Activated CD4-positive, alpha-beta T cell treated with anti-CD3 and anti-CD28 coated beads, Interleukin-2, amount 10 ng/mL, durations not matched to agents 24 days and 14 days (primary cell): ENCODE data around the gene RAD54L. TPM values are rescaled to one million over a fixed set of nuclear protein-coding genes. Genes with fewer than 3 reads are reported as not detected.

ENCODE experiments used
- DNase-seq: peaks from one replicate; pipeline ENCODE4 v3.0.0; 2022
- H3K27ac Mint-ChIP-seq: one replicate; pipeline ENCODE4 v1.8.0; 2022; ENCODE audit warnings: mild to moderate bottlenecking, mixed read lengths
- H3K27me3 Mint-ChIP-seq: one replicate; pipeline ENCODE4 v1.8.0; 2022; ENCODE audit warnings: mixed read lengths
- H3K36me3 Mint-ChIP-seq: one replicate; pipeline ENCODE4 v1.8.0; 2022; ENCODE audit warnings: low read depth, mild to moderate bottlenecking, mixed read lengths
- H3K4me1 Mint-ChIP-seq: one replicate; pipeline ENCODE4 v1.8.0; 2021; ENCODE audit warnings: mixed read lengths
- H3K4me3 Mint-ChIP-seq: one replicate; pipeline ENCODE4 v1.8.0; 2022; ENCODE audit warnings: mild to moderate bottlenecking, moderate library complexity, mixed read lengths
- H3K9me3 Mint-ChIP-seq: one replicate; pipeline ENCODE4 v1.8.0; 2021; ENCODE audit warnings: mixed read lengths
- intact Hi-C: fragments of 100-400 bp; cut with micrococcal nuclease; formaldehyde crosslinking; loops from one replicate; pipeline ENCODE4 v1.15.1; 2023
- total RNA-seq: library from RNA; stranded (reverse); gene quantifications from 2 replicates; pipeline ENCODE4 v1.2.3, GENCODE V29; 2022

Gene RAD54L
- total RNA-seq, 1 donor from 2014 or later = 55.5 TPM

DNA sequence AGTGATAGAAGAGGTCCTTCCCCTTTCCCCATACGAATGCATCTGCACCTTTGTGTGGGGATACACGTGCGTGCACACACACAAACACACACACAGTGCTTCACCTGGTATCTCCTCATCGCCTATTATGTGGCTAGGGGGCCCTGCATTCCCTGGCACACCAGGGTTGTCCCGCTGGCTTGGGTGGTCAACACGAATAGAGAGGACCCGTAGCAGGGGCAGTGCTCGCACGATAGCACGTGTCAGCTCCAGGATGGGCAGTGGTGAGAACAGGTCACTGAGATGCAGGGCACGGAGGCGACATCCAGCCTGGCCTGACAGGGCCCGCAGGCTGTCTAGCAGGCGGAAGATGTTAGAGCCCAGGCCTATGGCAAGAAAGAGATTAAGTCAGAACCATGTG, 33.5 kb downstream of the RAD54L start:
- H3K27me3 Mint-ChIP-seq = no peaks in the 10 kb centered on the region
- no peak for DNase-seq
- intact Hi-C loops = no loop called here
- H3K27ac Mint-ChIP-seq = no peak overlapping the region
- no peak overlapping the region for H3K4me3 Mint-ChIP-seq
- no peaks in the 10 kb centered on the region for H3K9me3 Mint-ChIP-seq
- peaks cover 55% of the 10 kb centered on the region for H3K36me3 Mint-ChIP-seq
- H3K4me1 Mint-ChIP-seq = peaks cover 8% of the 10 kb centered on the region

DNA sequence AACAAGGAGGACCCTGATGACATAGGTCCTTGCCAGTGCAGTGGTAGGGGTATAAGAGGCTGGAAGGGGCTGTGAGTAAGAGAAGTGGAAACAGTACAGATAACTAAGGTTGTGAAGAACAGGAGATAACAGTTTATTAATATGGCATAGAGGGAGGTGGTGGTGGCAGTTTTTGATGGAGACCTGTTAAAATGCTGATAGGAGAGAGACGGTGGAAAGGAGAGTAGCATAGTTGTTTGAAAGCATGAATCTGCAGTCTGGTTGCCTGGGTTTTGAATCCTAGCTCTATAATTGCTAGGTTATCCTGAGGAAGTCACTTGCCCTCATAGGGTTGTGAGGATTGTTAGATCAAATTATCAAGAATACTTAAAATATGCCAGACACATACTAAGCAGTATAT, 36.5 kb downstream of the RAD54L start:
- DNase-seq = no peak
- Mint-ChIP-seq H3K4me1 (peaks cover 21% of the 10 kb centered on the region), H3K36me3 (peaks cover 54% of the 10 kb centered on the region), H3K27me3 (no peaks in the 10 kb centered on the region), H3K4me3 (no peak overlapping the region), H3K9me3 (no peaks in the 10 kb centered on the region), H3K27ac (no peak overlapping the region)
- intact Hi-C loops = no loop called here

DNA sequence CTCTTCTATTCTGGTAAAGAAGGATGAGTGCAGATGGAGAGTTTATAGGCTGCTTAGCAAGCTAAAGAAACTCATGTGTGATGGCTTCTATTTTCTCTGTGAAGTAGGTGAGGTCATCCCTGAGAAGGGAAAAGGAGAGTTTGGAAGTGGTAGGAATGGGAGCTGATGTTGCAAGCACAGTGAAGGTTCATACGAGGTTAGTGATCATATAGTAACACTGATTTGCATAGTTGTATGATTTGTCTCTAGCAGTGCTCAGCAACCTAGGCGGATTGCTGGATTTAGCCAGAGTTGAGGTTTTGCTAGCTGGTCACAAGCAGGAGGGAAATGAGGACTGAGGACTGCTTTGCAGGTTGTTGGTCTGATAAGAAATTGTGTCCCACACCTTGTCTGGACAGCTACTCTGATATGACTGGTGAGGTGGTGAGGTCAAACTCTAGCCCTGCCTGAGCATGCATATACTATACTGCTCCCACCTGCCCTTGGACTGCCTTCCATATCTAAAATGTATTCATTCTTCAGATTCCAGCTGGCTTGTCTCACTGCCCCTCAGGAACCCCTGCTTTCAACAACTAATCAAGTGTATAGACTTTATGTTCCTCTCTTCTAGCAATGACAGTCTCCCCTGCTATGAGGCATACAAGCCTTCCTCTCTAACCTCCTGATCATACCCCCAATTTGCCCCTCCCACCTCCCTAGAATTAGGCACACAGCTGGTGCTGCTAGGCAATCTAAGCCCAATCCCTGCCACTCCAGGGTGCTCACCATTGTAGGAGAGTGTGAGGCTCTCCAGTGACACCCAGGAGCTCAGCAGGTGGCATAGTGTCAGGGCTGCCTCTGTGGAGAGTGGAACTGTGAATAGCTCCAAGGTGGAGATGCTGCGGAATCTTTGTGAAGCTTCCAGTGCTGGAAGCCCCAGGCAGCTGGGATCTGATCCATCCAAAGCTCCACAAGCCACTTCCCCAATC, 37.3 kb downstream of the RAD54L start:
- intact Hi-C loops = loop anchor here (5.0 kb wide), 1 partner anchor 57 kb away; the partner anchor contains the start of gene NSUN4
- H3K27ac Mint-ChIP-seq = peak overlapping the region; percentile 71

DNA sequence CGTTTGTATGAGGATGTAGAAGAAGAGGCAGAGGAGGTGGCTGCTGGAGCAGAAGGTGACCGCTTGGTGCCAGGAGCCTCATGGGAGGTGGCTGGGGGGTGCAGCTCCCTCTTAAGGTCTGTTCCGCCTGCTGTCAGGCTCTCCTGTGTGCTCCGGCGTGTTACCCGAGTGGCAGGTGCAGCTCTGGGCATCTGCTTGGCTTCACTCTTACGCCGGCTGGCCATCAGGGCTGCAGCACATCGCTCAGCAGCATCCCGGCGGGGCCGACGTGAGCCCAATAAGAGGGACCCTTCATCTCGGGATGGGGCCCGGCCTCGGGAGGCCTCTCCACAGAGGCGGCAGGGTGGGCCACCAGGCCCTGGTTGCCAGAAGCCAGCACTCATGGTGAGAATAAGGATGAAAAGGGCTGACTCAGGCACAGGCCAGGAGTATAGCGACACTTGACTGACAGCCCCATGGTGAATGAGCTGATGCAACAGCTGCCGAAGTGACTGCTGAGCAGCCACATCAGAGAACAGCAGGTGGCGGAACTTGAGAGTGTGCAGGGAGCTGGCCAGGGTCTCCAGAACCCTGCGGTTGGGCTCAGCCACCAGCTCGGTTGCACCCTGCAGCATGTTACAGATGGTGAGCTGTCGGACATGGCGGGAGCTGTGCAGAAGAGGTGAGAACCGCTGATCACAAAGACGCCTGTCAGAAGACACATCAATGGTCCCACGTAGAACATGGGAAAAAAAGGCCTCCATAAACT, 38.3 kb downstream of the RAD54L start:
- intact Hi-C loops = loop anchor here (5.0 kb wide), 1 partner anchor 56 kb away; the partner anchor contains the start of gene NSUN4
- H3K4me1 Mint-ChIP-seq = peaks cover 21% of the 10 kb centered on the region
- peak; percentile 81 for DNase-seq

More for the DNA sequence above, 37.3 kb downstream of the RAD54L start:
- no peaks in the 10 kb centered on the region for H3K9me3 Mint-ChIP-seq
- H3K27me3 Mint-ChIP-seq = no peaks in the 10 kb centered on the region
- DNase-seq = no peak
- peaks cover 21% of the 10 kb centered on the region for H3K4me1 Mint-ChIP-seq
- H3K36me3 Mint-ChIP-seq = peaks cover 56% of the 10 kb centered on the region
- no peak overlapping the region for H3K4me3 Mint-ChIP-seq

DNA sequence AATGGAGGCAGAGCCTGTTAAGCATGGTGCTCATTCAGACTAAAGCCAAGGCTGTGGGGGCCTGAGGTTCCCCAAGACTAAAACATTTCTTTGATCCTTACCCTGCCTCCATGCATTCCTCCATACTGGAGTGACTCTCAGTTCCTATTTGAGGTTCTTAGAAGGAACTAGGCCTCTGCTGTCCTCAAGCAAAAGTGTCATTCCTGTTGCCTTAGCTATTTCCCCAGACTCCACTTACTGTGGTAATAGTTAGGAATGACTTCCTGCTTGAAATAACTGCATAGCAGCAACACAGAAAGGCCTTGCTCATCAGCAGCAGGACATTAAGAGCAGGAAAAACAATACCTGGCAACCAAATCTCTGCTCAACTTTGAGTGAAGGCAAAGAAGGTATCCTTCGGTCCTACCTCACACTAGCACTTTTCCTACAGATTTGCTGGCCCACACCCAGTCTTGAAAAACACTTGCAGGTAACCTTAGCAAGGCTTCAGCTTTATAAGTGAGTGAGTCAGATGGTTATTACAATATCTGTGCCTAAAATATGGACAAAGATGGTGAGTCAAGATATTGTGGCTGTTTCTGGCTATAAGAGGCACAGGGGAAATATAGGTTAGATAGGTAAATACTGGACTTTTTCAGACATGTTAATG, 41.0 kb downstream of the RAD54L start:
- DNase-seq = no peak
- Mint-ChIP-seq H3K4me3 (no peak overlapping the region), H3K27ac (peak overlapping the region; percentile 29), H3K4me1 (peaks cover 21% of the 10 kb centered on the region), H3K9me3 (no peaks in the 10 kb centered on the region), H3K27me3 (no peaks in the 10 kb centered on the region), H3K36me3 (peaks cover 41% of the 10 kb centered on the region)
- intact Hi-C loops = loop anchor here (5.0 kb wide), 1 partner anchor 54 kb away; the partner anchor contains the start of gene NSUN4

More for the DNA sequence above, 38.3 kb downstream of the RAD54L start:
- H3K27me3 Mint-ChIP-seq = no peaks in the 10 kb centered on the region
- H3K27ac Mint-ChIP-seq = peak overlapping the region; percentile 74
- peaks cover 53% of the 10 kb centered on the region for H3K36me3 Mint-ChIP-seq
- no peak overlapping the region for H3K4me3 Mint-ChIP-seq
- no peaks in the 10 kb centered on the region for H3K9me3 Mint-ChIP-seq

DNA sequence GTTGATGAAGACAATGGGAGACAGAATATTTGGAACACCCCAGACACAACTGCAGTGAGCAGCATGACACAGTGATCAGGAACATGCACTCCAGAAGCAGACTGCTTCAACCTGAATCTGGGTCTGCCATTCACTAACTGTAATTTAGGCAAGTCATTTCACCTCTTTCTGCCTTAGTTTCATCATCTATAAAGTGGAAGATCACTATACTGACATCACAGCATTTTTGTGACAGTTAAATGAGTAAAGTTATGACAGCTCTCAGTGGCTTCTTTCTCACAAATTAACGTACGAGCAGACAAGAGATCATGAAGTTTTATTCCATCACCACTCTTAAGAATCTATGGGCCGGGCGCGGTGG, 41.6 kb downstream of the RAD54L start:
- no peaks in the 10 kb centered on the region for H3K27me3 Mint-ChIP-seq
- DNase-seq = no peak
- intact Hi-C loops = loop anchor here (5.0 kb wide), 1 partner anchor 53 kb away; the partner anchor contains the start of gene NSUN4
- H3K4me3 Mint-ChIP-seq = no peak overlapping the region
- peak overlapping the region; percentile 3 for H3K27ac Mint-ChIP-seq
- H3K4me1 Mint-ChIP-seq = peaks cover 21% of the 10 kb centered on the region
- no peaks in the 10 kb centered on the region for H3K9me3 Mint-ChIP-seq
- H3K36me3 Mint-ChIP-seq = peaks cover 40% of the 10 kb centered on the region

DNA sequence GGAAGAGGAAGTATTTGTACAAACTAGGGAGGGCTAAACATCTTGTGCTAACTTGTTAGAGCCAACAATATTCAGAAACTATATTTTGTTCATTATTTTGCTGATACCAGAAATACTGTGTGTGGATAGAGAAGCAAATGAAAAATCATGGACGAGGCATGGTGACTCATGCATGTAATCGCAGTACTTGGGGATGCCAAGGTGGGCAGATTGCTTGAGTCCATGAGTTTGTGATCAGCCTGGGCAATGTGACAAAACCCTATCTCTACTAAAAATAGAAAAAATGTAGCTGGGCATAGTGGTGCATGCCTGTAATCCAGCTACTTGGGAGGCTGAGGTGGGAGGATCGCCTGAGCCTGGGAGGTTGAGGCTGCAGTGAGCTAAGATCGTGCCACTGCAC, 42.4 kb downstream of the RAD54L start:
- Mint-ChIP-seq H3K4me1 (peaks cover 17% of the 10 kb centered on the region), H3K27ac (no peak overlapping the region), H3K36me3 (peaks cover 36% of the 10 kb centered on the region), H3K27me3 (no peaks in the 10 kb centered on the region), H3K4me3 (no peak overlapping the region), H3K9me3 (no peaks in the 10 kb centered on the region)
- no peak for DNase-seq
- intact Hi-C loops = loop anchor here (5.0 kb wide), 1 partner anchor 52 kb away; the partner anchor contains the start of gene NSUN4

DNA sequence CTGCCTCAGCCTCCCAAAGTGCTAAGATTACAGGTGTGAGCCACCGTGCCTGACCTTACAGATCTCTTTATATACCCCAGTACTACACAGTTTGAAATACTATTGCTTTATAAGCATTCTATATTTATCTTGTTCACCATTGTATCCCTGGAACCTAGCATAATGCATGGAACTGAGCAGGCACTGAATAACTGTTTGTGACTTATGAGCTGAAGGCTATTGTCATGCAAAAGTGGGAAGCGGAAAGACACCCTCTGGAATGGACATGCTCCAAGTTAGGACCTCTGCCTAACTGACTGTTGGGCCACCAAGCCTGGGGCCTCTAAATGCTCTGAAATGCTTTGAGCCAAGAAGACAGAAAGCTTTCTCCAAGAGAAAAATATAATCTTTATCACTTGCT, 47.7 kb downstream of the RAD54L start:
- intact Hi-C loops = no loop called here
- no peaks in the 10 kb centered on the region for H3K9me3 Mint-ChIP-seq
- DNase-seq = no peak
- peaks cover 8% of the 10 kb centered on the region for H3K4me1 Mint-ChIP-seq
- H3K36me3 Mint-ChIP-seq = peaks cover 46% of the 10 kb centered on the region
- H3K4me3 Mint-ChIP-seq = no peak overlapping the region
- H3K27me3 Mint-ChIP-seq = no peaks in the 10 kb centered on the region
- no peak overlapping the region for H3K27ac Mint-ChIP-seq

DNA sequence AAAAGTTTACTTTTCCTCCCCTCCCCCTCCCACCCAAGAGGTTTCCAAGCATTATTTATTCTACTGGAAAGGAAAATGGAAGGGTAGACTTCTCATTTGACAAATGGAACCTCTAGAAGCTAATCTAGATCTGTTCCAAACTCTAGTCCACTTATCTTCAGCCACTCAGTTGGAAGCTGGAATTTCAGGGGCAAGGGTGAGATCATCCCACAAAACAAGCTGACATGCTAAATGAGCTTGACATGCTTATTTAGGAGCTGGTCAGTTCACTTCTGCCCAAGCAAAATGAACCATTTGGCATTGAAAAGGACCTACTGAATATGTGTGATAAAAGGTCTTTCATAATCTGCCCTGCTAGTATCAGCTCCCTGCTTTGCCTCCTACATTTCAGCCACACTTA, 50.8 kb downstream of the RAD54L start:
- Mint-ChIP-seq H3K4me3 (no peak overlapping the region), H3K27me3 (no peaks in the 10 kb centered on the region), H3K27ac (no peak overlapping the region), H3K4me1 (peaks cover 21% of the 10 kb centered on the region), H3K36me3 (peaks cover 46% of the 10 kb centered on the region), H3K9me3 (no peaks in the 10 kb centered on the region)
- intact Hi-C loops = no loop called here
- no peak for DNase-seq

DNA sequence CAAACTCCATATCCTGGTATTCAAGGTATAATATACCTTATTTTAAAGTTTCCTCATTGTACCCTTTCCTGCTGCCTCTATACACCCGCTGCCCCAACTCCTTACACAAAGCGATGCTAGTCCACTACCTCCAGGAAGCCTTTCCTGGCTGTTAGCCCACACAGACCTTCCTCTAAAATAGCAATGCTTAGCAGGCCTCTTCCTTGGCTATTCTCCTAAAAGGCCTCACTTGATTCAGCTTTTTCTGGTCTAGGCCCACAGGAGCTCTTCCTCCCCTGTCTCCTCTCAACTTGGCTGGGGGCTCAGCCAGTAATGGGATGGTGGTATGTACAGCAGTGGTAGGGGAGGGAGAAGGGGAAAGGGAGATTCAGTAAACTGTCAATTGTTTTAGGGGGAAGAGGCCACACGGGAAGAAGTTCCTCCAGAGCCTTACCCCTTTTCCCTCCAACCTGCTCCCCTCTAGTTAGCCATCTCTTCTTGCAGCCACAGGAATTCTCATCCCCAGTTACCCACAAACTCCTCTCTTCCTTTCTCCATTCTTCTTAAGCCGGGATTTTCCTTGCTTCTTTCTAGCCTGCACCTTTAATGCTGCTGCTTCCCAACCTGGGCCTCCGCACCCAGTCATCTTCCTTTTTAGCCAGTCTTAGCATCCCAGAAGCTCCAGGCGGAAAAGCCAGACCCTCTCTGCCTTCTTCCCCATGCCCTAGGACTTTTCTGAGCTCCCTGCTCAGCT, 53.3 kb downstream of the RAD54L start:
- Mint-ChIP-seq H3K27me3 (no peaks in the 10 kb centered on the region), H3K4me3 (peak overlapping the region; percentile 99), H3K9me3 (no peaks in the 10 kb centered on the region), H3K36me3 (peaks cover 45% of the 10 kb centered on the region), H3K27ac (peak overlapping the region; percentile 98), H3K4me1 (peaks cover 27% of the 10 kb centered on the region)
- intact Hi-C loops = no loop called here
- peak; percentile 62 for DNase-seq

DNA sequence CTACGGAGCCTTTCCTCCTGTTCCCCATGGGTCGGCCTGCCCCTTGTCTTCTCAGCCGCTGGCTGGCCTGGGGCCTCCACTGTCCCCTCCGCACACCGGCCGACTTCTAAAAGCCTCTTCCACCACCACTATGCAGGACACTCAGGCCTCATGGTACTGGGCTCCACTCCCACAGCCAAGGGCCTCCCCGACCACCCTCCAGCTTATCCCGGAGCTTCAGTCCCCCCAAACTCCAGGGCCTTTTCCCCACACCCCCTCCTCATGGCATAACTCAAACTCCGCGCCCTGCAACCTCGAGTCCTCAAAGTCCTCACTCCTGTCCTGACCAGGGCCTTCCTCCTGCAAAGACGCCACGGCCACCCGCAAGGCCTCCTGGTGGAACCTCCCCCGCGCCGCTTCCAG, 53.8 kb downstream of the RAD54L start:
- Mint-ChIP-seq H3K27me3 (no peaks in the 10 kb centered on the region), H3K4me1 (peaks cover 29% of the 10 kb centered on the region), H3K9me3 (no peaks in the 10 kb centered on the region), H3K36me3 (peaks cover 43% of the 10 kb centered on the region), H3K27ac (peak overlapping the region; percentile 98), H3K4me3 (peak overlapping the region; percentile 99)
- no peak for DNase-seq
- intact Hi-C loops = no loop called here

DNA sequence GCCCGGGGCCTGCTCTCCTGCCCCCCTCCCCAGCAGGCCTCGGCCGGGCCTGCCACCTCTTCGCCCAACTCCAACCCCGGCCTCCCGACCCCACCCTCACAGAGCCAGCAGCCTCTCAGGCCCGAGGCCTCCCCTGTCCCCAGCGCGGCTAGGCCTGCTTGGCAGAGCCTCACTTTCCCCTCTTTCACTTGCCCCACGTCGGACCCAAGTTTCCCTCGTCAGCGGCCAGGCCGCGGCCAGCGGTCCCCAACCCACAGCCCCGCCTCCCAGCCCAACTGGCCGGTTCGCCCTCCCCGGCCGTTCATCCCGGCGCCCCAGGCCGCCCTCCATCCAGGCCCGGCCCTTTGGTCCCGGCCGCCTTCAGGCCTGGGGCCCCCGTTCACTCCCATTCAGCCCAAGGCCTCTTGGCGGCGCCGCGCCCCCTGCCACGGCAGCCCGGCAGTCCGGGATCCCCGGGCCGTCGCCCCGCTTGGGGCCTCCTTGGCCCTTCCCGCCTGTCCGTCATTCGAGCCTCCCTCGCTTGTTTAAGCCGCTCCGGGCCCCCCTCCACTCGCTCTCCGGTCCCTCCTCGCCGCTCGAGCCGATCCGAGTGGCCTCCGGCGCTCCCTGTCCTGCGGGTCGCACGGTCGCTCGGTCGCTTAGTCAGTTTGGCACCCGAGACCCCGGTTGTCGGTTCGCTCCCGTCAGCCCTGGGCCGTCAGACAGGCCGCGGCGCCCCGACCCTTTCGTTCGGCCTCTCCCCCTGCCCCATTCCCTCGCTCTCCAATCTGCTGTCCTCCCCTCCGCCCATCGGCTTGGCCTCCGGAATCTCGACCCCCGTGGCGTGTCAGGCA, 54.5 kb downstream of the RAD54L start:
- Mint-ChIP-seq H3K9me3 (no peaks in the 10 kb centered on the region), H3K4me1 (peaks cover 31% of the 10 kb centered on the region), H3K27me3 (no peaks in the 10 kb centered on the region), H3K27ac (peak overlapping the region; percentile 98), H3K36me3 (peaks cover 37% of the 10 kb centered on the region), H3K4me3 (peak overlapping the region; percentile 99)
- intact Hi-C loops = loop anchor here (2.0 kb wide), 1 partner anchor 615 kb away; the partner anchor contains the start of gene GPBP1L1
- peak; percentile 88 for DNase-seq
